ENCODE measurements around the gene OTOP1.
A peak's percentile ranks its signal among the peaks of the same experiment; 100 is the strongest.
"Not testable (repeated sequence)": the region's sequence is repeated elsewhere in the genome, so short reads cannot be mapped to it uniquely, and the experiment has no call there.

DNA sequence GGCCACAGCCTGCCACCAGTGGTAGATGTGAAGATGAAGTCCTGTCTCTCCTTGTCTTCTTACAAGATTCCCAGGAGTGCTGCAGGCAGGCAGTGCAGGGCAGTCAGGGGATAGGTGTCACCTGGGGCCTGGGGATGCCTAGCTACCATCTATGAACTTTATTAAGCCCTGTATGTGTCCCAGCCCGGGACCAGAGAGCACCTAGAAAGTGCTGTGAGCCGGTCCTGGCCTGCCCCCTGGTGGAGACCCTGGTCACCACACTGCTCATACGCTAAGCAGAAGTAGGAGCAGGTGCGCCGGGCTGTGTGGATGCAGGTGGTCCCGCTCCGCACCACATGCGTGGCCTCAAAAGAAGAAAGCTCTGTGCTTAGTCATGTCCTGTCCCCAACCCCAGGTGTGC is 81.1 kb downstream of the OTOP1 start:
- peak; percentile 56 for TF ChIP-seq CTCF (IDR thresholded peaks at IDR 0.05)
- TF ChIP-seq EZH2, EZH2phosphoT487 (IDR thresholded peaks at IDR 0.05): not testable (repeated sequence)
